HG03025 (cell line): ENCODE measurements around the gene NEMP2.

ENCODE experiments used
- ATAC-seq: cut with Tn5 transposase; IDR thresholded peaks from one replicate; pipeline ENCODE4 v1.9.1; 2021; ENCODE audit warnings: mild to moderate bottlenecking, moderate library complexity; ENCODE audit not compliant: unreplicated experiment, low FRiP score

Gene NEMP2

DNA sequence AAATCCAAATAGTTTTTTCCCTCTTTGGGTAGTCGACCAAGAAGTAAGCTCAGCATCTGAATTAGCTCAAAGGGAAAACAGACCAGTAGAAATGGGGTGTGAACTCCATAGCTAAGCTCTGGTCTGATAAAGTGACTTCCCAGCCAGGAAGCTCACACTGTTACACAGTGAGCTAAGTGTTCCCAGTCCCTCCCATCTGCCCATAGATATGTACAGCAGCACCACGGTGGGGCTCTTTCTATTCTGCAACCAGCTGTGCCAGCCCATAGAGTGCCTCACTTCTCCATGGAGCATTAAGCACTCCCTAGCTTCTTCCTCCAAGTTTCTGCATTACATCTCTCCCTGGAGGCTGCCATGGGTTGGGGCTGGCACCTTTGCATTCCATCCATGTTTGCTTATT lies 27.6 kb upstream of the NEMP2 start:
- no peak for ATAC-seq

DNA sequence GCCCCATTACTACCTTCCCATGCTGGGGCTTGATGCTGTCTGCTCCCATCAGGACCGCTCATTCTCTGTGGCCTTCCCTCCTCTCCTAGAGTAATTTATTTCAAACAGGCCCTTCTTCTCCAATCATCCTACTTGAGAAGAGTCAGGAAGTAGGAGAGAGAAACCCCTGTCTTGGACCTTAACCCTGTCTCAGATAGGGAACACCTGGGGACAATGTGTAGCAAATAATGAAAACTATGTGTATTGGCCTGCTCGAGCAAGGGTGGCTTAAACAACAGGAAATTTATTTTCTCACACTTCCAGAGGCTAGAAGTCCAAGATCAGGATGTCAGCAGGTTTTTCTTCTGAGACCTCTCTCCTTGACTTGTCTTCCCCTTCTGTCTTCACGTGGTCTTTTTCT lies 26.6 kb upstream of the NEMP2 start:
- no peak for ATAC-seq

DNA sequence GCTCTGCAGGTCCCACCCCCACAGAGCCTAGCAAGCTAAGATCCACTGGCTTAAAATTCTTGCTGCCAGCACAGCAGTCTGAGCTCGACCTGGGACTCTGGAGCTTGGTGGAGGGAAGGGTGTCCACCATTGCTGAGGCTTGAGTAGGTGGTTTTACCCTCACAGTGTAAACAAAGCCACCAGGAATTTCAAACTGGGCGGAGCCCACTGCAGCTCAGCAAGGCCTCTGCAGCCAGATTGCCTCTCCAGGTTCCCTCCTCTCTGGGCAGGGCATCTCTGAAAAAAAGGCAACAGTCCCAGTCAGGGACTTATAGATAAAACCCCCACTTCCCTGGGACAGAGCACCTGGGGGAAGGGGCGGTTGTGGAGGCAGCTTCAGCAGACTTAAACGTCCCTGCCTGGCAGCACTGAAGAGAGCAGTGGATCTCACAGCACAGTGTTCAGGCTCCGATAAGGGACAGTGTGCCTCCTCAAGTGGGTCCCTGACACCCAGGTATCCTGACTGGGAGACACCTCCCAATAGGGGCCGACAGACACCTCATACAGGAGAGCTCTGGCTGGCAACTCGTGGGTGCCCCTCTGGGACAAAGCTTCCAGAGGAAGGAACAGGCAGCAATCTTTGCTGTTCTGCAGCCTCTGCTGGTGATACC lies 20.0 kb upstream of the NEMP2 start:
- no peak for ATAC-seq

DNA sequence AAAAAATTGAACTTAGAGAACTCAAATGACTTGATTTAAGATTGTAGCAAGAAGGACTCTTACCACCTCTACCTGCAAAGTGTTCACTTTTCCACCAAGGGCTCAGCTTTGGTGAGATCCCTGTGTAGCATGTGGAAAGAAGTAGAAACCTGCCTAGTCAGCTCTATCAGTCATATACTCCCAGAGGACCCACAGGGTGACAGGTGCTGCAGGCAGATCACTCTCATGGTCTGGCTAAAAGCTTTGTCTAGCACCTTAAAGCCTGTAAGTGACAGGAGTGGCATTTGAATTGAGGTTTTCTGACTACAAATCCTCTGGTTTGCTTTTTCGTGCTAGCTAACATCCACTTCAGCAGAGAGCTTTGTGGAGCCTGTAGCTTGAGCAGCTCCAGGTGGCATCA lies 18.7 kb upstream of the NEMP2 start:
- no peak for ATAC-seq

DNA sequence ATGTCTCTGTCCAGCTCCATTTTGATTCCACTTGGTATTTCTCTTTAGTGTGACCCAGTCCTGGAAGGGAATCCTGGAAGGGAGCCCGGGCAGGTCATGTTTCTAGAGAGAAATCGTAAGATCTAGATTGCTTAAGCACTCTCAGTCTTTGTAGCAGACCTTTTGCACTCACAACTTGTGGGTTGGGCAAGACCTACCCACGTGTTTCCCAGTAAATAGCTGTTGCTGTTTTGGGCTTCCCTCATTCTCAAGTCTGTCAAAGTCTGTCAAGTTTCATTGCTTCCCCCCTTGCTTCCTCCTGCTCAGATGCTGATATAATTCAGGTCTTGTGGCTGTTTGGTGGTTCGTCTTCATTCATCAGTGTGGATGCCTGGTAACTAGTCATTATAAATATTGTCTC lies 17.4 kb upstream of the NEMP2 start:
- ATAC-seq = no peak

DNA sequence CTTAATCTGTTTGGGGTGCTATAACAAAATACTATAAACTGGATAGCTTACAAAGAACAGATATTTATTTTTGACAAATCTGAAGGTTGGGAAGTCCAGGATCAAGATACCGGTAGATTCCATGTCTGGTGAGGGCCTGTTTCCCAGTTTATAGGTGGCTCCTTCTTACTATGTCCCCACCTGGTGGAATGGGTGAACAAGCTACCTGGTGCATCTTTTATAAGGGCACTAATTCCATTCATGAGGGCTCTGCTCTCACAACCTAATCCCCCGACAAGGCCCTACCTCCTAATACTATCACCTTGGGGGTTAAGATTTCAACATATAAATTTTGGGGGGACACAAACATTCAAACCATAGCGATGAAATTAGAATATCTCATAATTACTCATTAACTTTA lies 15.6 kb upstream of the NEMP2 start:
- no peak for ATAC-seq

DNA sequence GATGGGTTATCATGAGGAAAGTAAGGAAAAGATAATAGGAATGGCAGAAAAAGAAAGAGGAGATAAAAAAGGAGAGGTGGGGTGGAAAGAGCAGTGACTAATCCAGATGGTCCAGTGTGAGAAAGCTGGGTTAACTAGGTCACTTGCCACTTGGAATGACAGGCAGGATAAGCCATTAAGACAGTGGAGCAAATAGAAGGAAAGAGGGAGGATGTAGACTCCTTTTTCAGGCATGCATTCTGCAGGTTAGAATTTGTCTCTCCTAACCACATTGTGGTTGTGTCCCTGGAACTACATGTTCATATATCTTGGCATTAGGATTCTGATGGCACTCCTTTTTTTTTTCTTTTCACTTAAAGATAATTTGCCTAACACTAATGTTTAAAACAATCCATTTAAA lies 13.4 kb upstream of the NEMP2 start:
- ATAC-seq = no peak

DNA sequence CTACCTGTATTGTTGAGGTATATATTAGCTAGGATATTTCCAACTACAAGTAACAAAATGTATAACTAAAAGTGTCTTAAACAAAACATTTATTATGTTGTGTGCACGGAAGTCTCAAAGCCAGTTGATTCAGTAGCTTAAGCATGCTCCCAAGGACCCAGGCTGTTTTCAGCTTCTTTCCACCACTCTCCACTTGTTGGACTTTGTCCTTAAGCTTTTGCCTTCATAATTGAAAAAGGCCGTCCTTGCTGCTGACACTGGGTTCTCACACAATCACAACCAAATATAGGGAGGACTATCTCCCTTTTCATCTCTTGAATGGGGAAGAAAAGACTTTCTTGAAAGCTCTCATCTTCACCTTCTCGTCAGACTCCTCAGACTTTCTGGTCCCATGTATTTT lies 12.2 kb upstream of the NEMP2 start:
- no peak for ATAC-seq

DNA sequence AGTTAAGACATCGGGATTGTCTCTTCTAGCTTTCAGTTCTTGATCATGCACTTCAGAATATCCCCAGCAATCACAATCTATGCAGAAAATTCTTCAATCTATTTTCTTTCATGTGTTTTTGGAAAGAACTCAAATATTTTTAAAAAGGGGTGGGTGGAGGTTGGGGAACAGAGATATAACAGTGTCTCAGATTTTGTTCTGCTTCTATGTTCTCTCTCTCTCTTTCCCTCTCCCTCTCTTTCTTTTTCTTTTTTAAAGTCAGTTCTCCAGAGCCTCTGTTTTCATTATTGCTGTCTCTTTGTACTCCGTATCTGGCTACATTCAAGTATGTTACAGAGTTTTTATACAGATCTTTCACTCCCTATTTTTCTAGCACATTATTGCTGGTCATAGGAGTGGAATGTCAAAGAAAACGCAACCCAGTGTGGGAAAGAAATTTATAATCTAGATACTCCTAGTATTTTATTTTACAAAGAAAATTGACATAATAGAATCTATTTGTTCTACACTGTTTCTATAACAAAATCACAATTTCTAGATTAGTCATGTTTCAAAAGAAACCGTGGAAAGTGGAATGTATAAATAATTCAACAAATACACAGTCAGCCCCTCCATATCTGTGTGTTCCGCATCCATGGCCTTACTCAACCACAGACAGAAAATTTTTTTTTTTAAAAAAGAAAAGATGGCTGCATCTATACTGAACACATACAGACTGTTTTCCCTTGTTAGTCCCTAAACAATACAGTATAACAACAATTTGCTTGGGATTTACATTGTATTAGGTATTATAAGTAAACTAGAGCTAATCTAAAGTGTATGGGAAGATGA lies 11.2 kb upstream of the NEMP2 start:
- ATAC-seq = no peak

DNA sequence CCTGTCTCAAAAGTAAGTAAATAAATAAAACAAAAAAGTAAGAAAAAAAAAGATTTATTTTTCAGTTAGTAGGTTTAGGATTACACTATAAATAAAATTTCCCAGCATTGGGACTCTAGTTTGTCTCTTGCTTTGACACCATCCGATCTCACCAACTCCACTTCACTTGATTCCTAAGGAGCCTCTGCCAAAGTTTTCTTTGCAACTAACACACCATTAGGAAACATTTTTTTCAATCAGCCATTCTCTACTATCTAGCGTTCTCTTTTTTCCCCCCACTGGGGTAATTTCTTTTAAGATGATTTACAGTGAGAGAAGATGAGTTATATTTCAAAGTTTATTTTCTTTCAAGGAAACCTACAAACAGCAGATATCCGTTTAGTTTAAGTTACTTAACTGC lies 10.6 kb upstream of the NEMP2 start:
- no peak for ATAC-seq

DNA sequence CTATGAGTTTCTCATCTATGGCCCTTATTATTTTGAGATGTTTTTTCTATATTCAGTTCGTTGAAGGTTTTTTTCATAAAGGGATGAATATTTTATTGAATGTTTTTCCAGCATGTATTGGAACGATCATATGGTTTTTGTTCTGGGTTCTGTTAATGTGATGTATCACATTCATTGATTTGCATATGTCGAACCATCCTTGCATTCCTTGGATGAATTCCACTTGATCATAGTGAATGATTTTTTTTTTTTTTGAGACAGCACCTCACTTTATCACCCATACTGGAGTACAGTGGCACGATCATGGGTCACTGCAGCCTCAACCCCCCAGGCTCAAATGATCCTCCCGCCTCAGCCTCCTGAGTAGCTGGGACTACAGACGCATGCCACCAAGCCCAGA lies 5.5 kb upstream of the NEMP2 start:
- ATAC-seq = no peak

DNA sequence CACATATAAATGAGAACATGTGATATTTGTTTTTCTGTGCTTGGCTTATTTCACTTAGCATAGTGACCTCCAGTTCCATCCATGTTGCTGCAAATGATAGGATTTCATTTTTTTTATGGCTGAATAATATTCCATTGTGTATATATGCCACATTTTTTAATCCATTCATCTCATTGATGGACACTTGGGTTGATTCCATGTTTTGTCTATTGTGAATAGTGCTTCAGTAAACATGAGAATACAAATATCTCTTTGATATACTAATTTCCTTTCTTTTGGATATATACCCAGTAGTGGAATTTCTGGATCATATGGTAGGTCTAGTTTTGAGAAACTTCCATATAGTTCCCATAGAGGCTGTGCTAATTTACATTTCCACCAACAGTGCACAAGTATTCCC lies 3.7 kb upstream of the NEMP2 start:
- no peak for ATAC-seq

DNA sequence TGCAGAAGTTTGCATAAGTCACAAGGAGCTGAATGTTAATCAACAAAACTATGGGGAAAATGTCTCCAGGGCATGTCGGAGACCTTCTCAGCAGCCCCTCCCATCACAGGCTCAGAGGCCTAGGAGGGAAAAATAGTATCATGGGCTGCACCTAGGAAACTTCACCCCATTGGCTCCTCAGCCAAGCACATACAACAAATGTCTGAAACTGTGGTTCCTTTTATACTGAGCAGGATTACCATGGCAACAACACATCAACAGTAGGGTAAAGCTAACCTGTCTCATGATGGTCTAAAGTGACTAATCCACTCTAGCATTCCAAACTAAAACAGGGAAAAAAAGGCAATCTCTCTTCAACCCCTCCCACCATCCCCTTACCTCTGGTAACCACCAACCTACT lies 3.2 kb upstream of the NEMP2 start:
- no peak for ATAC-seq

DNA sequence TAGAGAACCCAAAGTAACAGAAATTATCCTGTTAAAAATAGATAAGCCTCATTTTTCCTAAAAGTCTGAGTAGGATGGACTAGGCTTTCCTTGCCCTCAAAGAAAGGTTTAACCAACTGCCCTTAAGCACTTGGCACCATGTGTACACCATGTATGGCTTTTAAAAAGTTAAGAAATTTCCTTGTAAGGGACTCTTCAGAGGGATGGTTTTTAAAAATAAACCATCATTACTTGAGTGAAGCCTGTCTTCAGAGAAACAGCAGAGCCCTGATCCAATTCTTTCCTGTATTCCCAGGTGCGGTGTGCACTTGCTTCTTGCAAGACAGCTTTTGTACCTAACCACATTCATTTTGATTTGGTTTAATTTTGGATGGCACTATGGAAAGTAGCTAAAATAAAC lies 1.1 kb upstream of the NEMP2 start:
- ATAC-seq = no peak

DNA sequence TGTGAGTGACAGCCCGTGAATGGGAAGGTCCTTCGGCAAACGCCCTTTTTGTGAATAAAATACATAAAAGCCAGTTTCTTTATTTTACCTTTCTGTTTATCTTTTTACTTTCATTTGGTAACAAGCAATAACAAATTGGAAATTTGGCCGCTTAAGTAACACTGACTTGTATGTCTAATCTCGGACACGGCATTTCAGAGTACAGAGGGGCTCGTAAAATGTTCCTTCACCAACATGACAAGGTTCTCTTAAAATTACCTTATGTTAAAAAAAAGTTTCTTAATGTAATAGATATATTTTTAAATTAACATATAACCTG lies 558 bp upstream of the NEMP2 start:
- ATAC-seq = no peak

DNA sequence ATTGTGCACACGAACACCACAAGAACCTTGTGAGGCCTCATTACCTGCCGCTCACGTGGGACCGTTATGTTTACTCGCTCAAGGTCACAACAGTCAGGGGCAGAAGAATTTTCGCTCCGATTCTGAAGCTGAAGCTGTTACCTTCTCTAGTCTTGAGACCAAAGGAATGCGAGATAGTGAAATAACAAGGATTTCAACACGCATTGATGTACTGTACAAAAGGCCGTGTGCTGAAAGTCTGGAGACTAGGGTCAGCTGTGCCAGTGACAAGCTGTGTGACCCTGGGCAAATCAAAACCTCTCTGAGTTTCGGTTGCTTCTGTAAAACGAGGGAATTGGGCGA lies 583 bp downstream of the NEMP2 start:
- peak; percentile 15 for ATAC-seq

DNA sequence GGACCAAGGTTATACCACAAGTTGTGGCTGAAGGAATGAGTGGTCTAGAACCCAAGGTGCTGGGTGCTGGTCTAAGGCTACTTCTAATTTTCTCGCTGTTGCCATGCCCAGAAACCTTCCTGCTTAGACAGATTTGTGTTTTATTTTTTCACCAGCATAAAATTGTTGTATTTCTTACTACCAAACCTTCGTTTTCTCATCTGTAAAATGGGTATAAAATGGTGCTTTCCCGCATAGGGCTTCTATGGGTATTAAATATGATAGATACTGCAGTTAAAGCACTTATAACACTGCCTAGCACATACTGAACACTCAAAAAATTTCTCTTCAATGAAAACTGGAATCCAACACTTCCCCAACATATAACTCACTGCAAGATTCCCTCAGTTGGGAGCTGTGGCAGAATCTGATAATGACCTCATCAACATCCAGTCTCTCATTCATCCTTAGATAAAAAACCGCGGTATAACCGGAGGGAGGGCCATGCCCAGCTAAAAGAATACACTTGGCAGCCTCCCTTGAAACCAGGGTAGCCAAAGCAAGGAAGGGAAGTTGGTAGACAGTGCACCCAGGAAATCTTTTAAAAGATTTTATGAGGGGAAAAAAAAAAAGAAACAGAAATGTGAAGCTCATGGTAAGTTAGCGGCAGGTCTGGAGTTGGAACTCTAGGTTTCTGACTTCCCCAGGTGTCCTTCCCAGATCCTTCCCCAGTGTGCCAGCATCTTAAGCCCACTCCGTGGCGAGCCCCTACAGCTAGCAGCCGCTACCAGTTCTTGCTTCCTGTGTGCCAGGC lies 1.2 kb downstream of the NEMP2 start:
- ATAC-seq = no peak

DNA sequence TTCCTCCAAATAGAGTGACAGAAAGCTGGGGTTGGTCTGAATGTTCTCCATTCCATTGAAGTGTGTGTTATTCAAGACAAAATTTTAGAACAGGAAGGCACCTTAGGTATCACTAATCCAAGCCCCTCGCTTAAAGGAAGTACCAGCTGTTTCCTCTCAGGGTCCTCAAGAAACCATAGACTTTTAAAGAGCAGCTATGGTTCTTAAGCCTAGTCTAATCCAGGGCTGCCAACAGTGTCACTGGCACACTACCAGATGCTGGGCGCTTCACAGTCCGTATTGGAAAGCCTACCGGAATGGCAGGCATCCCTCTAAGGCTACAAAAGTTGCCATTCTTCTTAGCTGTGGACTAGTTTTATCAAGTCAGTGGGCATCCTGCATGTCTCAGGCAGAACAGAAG lies 1.9 kb downstream of the NEMP2 start:
- ATAC-seq = no peak

DNA sequence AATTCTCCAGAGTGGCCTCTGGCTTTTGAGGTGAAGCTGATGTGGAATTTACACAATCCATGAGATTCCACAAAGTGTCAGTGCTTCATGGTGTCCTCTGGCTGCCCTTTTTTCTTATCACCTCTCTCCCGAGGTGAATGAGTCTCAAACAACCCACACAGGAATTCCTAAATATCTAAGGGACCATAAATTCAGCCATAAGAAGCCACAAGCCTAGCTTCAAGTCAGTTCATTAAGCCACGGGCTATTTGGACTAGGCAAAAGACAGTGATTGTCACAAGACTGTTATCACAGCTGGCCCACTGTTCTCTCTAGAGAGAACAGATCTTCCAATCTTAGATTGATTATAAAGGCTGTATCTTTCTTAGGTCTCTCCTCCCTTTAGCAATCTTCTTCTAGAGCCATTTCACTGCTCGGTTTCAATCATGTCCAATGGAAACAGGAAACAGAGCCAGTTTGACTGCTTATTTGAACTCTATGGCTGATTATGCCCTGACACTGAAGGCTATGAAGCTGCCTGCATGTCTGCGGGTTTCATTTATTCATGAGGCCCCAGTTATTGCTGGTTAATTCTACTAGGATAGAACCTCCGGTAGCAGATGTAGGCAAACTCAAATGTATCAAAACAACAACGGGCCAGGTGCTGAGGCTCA lies 4.1 kb downstream of the NEMP2 start:
- no peak for ATAC-seq

DNA sequence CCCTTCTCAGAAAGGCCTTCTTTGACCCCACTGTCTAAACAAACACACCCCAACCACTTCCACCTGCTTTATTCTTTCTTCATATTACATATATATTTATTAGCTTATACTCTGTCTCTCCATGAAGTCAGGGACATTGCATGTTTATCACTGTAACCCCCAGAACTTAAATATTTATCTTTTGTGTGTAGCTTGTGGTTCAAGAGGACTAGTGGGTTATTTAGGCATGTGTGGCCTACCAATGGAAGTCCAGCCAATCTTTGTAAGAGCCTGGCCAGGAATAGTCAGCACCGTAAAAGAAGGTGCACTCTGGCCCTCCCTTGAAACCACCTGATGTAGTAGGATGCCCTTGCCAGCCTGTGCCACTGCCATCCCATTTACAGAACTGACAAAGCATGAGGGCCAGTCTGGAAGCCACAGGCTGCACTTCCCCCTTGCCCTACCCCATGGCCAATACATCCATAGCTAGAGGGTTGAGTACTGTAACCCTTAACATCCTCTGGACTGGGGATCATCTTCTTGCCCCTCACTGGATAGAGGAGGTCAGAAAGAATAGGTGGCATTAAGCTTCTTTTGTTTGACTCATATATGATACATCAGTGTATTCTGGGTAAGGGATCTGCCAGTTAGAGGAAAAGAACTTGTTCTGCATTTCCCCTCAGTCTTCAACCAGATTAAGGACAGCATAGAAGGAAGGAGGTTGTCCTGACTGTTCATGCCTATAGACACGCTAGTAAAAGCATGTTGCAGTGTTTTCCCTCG lies 4.9 kb downstream of the NEMP2 start:
- ATAC-seq = no peak
